Stimulated activated CD8-positive, alpha-beta memory T cell treated with anti-CD3 and anti-CD28 coated beads, Interleukin-12 subunit alpha, Interleukin-12 subunit beta, amount 100 ng/mL, for 24 hours (primary cell): ENCODE measurements around the gene SCAPER.
"Not testable (repeated sequence)": the region's sequence is repeated elsewhere in the genome, so short reads cannot be mapped to it uniquely, and the experiment has no call there.

Source experiments
- DNase-seq: peaks from one replicate; pipeline ENCODE4 v3.0.0-alpha.2; 2020; ENCODE audit errors: extremely low read depth

SCAPER gene

DNA sequence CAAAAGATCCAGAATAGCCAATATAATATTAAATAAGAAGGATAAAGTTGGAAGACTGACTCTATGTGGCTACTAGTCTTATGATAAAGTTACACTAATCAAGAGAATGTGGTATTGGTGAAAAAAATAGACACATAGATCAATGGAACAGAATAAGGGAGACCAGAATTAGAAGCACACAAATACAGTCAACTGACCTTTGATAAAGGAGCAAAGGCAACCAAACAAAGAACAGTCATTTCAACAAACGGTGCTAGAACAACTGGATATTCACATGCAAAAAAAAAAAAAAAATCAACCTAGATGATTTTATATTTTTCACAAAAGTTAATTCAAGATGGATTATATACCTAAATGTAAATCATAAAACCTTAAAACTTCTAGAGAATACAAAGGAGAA, 422.1 kb downstream of the SCAPER start:
- no peak for DNase-seq

DNA sequence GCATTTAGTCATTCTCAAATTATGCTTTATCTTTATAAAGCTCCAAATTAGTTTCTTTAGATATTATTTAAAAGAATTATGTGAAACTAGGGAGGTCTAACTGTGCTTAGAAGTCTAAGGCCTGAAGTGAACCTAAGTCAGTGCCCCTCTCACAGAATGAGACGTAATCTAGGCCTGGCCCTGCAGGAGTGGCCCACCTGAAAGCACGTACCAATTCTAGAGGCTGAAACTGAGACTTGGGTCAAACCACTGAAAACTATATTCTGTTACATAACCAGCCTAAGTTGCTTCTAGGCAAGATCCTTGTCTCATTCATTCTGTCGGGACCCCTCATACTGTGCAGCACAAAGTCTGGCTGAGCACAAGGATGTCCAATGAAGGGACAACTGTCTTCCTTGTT, 424.9 kb downstream of the SCAPER start:
- DNase-seq = no peak

DNA sequence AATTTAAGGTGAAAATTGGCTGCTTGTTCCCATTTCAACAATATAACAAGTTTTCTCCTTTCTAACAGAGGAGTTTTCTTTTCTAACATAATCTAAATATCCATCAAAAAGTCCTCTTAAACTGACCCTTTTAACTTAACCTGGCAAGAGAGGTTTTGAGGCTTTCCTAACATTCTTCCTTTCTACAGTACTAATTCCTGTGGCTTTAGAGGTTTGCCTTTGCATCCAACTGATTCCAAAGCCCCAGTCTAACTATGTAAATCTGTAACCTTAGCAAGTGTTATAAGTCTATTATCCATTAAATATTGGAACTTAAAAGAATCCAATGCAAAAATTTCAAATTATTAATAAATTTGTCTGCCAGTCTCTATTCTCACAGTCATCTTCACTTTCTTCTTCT, 434.4 kb downstream of the SCAPER start:
- no peak for DNase-seq

DNA sequence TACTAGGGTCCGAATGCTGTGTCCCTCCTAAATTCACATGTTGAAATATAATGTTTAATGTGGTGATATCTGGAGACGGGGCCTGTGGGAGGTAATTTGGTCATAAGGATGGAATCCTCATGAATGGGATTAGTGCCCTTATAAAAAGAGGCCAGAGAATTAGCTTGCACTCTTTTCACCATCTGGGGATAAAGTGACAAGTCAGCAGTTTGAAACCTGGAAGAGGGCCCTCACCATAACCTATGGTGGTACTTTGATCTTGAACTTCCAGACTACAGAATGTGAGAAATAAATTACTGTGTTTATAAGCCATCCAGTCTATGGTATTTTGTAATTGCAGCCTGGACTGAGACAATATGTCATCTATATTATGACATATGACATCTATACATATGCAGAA, 436.4 kb downstream of the SCAPER start:
- no peak for DNase-seq

DNA sequence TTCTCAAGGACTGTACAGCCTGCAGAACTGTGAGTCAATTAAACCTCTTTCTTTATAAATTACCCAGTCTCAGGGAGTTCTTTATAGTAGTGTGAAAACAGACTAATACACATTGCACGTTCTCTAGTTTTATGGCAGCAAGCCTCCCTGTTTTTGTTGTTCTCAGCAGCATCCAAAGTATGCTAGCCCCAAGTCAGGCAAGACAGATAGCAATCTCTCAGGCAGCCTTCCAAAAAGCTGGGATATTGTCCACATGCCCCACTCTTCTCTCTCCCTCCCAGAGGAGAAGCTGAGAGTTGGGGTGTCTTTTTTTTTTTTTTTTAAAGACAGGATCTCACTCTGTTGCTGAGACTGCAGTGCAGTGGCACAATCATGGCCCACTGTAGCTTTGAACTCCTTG, 438.0 kb downstream of the SCAPER start:
- DNase-seq = no peak

- DNase-seq = no peak
These were observed 439.4 kb downstream of the SCAPER start for GRCh38 chr15:76465728-76466127.

GRCh38 chr15:76464247-76464646, 440.9 kb downstream of the SCAPER start:
- DNase-seq = no peak

DNA sequence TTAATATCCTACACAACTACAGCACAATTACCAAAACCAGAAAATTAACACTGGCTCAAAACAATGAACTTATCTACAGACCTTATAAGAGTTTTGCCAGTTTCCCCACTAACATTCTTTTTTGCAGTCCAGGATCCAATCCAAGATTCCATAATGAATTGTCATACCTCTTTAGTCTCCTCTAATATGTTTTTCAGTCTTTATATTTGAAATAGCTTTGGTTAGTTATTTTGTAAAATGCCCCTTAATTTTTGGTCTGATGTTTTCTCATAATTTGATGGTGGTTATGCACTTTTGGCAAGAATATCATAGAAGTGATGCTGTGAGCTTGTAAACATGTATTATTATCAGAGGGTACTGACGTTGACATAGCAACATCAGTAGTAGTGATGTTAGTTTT, 444.3 kb downstream of the SCAPER start:
- no peak for DNase-seq

DNA sequence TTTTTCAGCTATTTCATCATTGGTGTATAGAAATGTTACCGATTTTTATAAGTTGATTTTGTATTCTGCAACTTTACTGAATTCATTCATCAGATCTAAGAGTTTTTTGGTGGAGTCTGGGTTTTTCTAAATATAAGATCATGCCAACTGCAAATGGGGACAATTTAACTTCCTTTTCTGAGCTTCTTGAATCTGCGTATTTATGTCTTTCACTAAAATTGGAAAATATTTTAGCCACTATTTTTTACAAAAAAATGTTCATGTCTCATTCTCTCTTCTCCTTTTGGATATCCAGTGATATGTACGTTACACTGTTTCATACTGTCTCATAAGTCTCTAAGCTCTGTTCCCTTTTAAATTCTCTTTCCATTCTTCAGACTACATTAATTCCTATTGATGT, 444.8 kb downstream of the SCAPER start:
- DNase-seq = no peak

DNA sequence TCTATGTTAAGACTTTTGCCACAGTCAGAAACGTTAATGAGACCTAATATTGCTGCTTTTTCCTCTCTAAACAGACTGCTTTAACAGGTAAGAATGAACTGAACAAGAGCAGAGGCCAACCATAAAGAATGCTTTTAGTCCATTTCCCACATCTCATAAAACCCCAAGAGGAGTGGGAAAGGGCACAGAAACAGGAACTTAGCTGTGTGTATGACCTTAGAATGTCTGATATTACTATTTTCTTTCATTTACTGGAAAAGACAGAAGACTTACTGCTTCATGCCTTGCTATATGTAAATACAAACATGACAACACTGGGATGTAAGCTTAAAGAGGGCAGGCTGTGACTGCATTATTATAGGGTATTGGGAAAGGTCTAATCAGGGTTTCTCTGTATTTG, 453.6 kb downstream of the SCAPER start:
- DNase-seq = no peak

DNA sequence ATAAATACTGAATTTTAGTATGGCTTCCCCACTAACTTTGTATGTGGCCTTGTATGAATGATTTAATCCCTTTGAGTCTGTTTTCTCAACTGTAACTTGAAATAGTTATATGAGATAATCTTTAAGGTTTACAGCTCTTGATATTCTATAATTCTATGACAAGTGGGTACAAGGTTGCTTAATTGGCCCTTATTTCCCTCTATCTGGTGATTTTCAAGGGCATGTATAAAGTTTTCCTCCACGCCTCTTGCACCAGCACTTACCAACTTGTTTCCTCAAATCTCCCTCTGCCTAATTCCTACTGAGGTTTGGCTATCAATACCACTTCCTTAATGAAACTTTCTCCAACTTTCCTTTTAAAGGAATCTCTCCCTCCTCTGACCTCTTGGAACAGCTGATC, 455.7 kb downstream of the SCAPER start:
- DNase-seq = no peak

- no peak for DNase-seq
These were observed 456.4 kb downstream of the SCAPER start for GRCh38 chr15:76448755-76449154.

- DNase-seq = no peak
These were observed 457.3 kb downstream of the SCAPER start for GRCh38 chr15:76447728-76448441.

GRCh38 chr15:76440441-76440840, 464.7 kb downstream of the SCAPER start:
- no peak for DNase-seq

GRCh38 chr15:76439542-76439941, 465.6 kb downstream of the SCAPER start:
- DNase-seq = no peak

DNA sequence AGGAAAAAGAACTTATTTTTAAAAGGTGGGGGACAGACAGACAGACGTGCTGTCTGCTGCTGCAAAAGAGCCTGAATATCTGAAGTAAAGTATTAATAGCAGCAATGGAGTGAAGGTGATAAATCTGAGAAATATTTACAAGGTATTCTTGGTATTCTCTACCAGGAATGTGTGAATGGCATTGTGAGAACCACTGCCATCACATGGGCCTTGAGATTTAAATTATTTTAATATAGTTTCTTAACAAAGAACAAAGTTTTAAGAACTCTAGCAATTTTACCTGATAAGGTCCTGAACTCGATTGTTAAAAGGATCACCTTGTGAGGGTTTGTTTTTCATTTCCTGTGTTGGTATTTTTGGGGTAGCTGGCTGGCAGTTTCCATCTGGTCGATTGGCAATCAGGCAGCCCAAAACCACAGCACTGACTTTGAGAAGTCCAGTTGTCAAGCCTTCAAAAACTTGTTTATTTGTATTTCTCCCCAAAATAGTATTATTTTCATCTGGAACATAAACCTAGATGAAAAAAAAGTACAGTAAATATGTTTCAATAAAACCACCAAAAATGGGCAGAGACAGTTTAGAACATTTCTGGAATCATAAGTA, 471.2 kb downstream of the SCAPER start:
- DNase-seq = no peak

DNA sequence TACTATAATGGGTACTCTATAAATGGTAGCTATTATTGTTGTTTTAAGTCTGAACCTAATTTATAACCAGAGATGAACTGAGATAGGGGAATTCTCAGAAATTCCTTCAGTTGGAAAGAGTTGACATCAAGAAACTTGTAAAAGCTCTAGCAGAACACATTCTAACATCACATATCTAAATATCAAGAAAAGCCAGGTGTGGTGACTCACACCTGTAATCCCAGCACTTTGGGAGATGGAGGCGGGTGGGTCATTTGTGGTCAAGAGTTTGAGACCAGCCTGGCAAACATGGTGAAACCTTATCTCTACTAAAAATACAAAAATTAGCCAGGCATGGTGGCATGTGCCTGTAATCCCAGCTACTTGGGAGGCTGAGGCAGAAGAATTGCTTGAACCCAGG, 472.1 kb downstream of the SCAPER start:
- DNase-seq = not testable (repeated sequence)

- DNase-seq = no peak
These were observed 472.5 kb downstream of the SCAPER start for GRCh38 chr15:76432604-76433003.

GRCh38 chr15:76431971-76432370, 473.2 kb downstream of the SCAPER start:
- no peak for DNase-seq

DNA sequence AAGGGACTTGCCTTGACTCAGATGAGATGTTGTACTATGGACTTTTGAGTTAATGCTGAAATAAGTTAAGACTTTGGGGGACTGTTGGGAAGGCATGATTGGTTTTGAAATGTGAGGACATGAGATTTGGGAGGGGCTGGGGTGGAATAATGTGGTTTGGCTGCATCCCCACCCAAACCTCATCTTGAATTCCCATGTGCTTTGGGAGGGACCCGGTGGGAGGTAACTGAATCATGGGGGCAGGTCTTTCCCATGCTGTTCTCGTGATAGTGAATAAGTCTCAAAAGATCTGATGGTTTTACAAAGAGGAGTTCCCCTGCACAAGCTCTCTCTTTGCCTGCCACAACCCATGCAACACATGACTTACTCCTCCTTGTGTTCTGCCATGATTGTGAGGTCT, 474.4 kb downstream of the SCAPER start:
- not testable (repeated sequence) for DNase-seq

GRCh38 chr15:76429661-76430060, 475.5 kb downstream of the SCAPER start:
- no peak for DNase-seq

- DNase-seq = no peak
These were observed 478.2 kb downstream of the SCAPER start for GRCh38 chr15:76426941-76427340.

- no peak for DNase-seq
These were observed 486.6 kb downstream of the SCAPER start for GRCh38 chr15:76418352-76419140.
